ENCODE results near the gene CHAT.

Gene CHAT

GRCh38 chr10:49654036-49654693 is 40.3 kb downstream of the CHAT start:
- H3K36me3 ChIP-seq (ENCODE audit: control insufficient read depth, insufficient read depth, low read length), result no peaks in the 10 kb centered on the region
- H3K27me3 ChIP-seq (ENCODE audit: control insufficient read depth, insufficient read depth, low read length), result no peaks in the 10 kb centered on the region
- H3K4me1 ChIP-seq (ENCODE audit: control insufficient read depth, insufficient read depth, low read length), result no peaks in the 10 kb centered on the region
- no peak overlapping the region for H3K4me3 ChIP-seq (ENCODE audit: low read length)
- no peak overlapping the region for H3K27ac ChIP-seq (ENCODE audit: low read depth, low read length)
- H3K9ac ChIP-seq (ENCODE audit: low read length), result no peak overlapping the region

DNA sequence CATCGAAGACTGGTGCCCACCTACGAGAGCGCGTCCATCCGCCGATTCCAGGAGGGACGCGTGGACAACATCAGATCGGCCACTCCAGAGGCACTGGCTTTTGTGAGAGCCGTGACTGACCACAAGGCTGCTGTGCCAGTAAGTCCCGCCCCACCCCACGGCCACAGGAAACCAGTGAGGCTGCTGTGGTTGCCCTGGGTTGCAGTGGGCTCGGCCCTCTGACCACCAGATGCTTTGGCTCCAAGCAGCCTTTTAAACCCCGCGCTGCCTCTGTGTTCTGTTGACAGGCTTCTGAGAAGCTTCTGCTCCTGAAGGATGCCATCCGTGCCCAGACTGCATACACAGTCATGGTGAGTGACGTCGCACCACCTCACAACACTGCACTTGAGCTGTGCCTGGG is 41.3 kb downstream of the CHAT start:
- Histone ChIP-seq H3K27ac (ENCODE audit: low read depth, low read length) (no peak overlapping the region), H3K4me3 (ENCODE audit: low read length) (no peak overlapping the region), H3K27me3 (ENCODE audit: control insufficient read depth, insufficient read depth, low read length) (no peaks in the 10 kb centered on the region), H3K36me3 (ENCODE audit: control insufficient read depth, insufficient read depth, low read length) (no peaks in the 10 kb centered on the region), H3K9ac (ENCODE audit: low read length) (no peak overlapping the region), H3K4me1 (ENCODE audit: control insufficient read depth, insufficient read depth, low read length) (no peaks in the 10 kb centered on the region)

DNA sequence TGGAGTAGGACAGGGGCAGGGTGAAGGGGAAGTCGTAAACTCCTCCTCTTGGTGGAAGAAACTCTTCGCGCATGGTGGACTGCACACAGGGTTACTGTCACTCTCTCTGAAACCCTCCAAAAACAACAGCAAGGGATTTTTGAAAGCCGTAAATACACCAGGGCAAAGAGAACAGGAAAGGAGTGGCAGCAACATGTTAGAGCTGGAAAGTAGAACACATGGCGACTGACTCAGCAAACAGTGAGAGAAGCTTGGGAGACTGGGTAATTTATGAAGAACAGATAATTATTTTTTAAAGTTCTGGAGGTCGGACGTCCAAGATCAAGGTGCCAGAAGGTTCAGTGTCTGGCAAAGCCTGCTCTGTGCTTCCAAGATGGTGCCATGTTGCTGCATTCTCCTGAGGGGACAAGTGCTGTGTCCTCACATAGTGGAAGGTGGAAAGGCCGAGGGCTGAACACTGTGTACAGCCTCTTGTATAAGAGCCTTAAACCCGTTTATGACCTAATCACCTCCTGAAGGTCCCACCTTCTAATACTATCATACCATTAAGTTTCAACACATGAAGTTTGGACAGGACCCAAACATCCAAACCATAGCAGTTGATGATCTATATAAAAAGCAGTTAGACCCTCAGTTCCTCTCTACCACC is 43.1 kb downstream of the CHAT start:
- no peaks in the 10 kb centered on the region for H3K27me3 ChIP-seq (ENCODE audit: control insufficient read depth, insufficient read depth, low read length)
- no peaks in the 10 kb centered on the region for H3K36me3 ChIP-seq (ENCODE audit: control insufficient read depth, insufficient read depth, low read length)
- no peaks in the 10 kb centered on the region for H3K4me1 ChIP-seq (ENCODE audit: control insufficient read depth, insufficient read depth, low read length)
- H3K4me3 ChIP-seq (ENCODE audit: low read length), result no peak overlapping the region
- no peak overlapping the region for H3K9ac ChIP-seq (ENCODE audit: low read length)
- no peak overlapping the region for H3K27ac ChIP-seq (ENCODE audit: low read depth, low read length)

DNA sequence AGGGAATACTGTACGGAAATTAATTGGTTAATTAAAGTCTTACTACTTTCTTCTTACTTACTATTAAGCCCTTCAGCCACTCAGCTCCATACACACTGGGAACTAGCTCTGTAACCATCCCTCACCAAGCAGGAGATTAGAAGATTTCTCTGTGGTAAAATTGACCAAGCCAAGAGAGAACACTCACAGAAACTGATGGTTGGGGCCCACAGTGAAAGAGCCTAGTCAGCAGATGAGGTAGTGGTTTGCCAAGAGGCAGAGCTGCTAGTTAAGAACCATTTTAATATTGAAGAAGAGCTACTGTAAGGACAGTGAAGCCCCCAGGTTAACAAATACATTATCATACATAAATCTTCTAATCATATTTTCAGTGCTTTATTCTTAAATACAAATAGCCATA is 43.8 kb downstream of the CHAT start:
- no peak overlapping the region for H3K27ac ChIP-seq (ENCODE audit: low read depth, low read length)
- H3K36me3 ChIP-seq (ENCODE audit: control insufficient read depth, insufficient read depth, low read length), result no peaks in the 10 kb centered on the region
- no peak overlapping the region for H3K4me3 ChIP-seq (ENCODE audit: low read length)
- no peaks in the 10 kb centered on the region for H3K27me3 ChIP-seq (ENCODE audit: control insufficient read depth, insufficient read depth, low read length)
- no peak overlapping the region for H3K9ac ChIP-seq (ENCODE audit: low read length)
- H3K4me1 ChIP-seq (ENCODE audit: control insufficient read depth, insufficient read depth, low read length), result no peaks in the 10 kb centered on the region

DNA sequence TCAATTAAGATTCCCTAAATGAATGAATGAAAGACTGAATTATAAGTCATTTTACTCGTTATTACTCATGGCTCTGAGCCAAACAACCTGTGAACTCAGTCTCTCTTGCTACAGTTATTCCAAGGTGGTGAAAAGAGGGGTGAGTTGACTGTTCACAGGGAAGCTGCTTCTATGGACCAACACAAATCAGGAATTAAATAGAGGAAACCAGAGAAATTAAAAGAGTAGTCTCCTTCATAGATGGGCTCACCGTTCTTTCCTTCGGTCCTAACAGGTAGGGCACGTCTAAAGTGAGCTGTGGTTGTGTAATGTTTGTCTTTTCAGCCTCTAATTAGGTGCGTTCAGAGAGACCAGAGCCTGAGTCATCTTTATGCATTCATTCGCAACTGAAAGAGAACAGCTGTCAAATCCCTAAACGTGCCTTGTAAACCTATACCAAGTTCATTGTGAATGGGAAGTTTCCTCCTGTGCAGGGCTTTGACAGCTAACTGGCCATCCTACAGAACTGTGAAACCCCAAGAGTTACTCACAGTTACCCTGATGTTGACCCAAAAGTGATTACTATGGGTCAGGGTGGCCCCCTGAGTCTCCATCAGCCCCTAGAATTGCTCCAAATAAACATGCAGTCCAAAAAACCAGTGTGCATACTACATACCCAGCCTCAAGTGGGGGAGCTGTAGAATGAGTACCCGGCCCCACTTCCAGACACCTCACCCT is 47.5 kb downstream of the CHAT start:
- Histone ChIP-seq H3K36me3 (ENCODE audit: control insufficient read depth, insufficient read depth, low read length) (no peaks in the 10 kb centered on the region), H3K9ac (ENCODE audit: low read length) (no peak overlapping the region), H3K4me1 (ENCODE audit: control insufficient read depth, insufficient read depth, low read length) (no peaks in the 10 kb centered on the region), H3K27me3 (ENCODE audit: control insufficient read depth, insufficient read depth, low read length) (no peaks in the 10 kb centered on the region), H3K27ac (ENCODE audit: low read depth, low read length) (no peak overlapping the region), H3K4me3 (ENCODE audit: low read length) (no peak overlapping the region)

- Histone ChIP-seq H3K36me3 (ENCODE audit: control insufficient read depth, insufficient read depth, low read length) (no peaks in the 10 kb centered on the region), H3K9ac (ENCODE audit: low read length) (no peak overlapping the region), H3K4me1 (ENCODE audit: control insufficient read depth, insufficient read depth, low read length) (no peaks in the 10 kb centered on the region), H3K27ac (ENCODE audit: low read depth, low read length) (no peak overlapping the region), H3K27me3 (ENCODE audit: control insufficient read depth, insufficient read depth, low read length) (no peaks in the 10 kb centered on the region), H3K4me3 (ENCODE audit: low read length) (no peak overlapping the region)
These were observed 48.5 kb downstream of the CHAT start for GRCh38 chr10:49662169-49662830.

DNA sequence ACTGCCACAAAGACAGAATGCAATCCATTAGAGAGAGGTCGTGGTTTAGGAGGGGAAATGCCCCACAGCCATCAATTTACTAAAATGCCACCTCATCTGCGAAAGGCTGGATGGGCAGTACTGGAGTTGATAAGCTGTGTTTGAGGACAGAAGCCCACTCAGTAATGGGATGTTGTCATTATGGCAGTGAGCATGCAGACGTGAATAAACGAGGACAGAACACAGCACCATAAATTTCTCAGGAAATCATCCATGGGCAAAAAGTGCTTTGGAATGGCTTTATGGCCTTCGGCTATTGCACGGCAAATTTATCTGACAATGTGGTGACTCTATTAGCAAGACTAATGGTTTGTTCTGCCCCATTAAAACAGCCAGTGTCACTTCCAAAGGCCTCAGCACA is 49.8 kb downstream of the CHAT start:
- Histone ChIP-seq H3K4me3 (ENCODE audit: low read length) (no peak overlapping the region), H3K4me1 (ENCODE audit: control insufficient read depth, insufficient read depth, low read length) (no peaks in the 10 kb centered on the region), H3K27ac (ENCODE audit: low read depth, low read length) (no peak overlapping the region), H3K36me3 (ENCODE audit: control insufficient read depth, insufficient read depth, low read length) (no peaks in the 10 kb centered on the region), H3K9ac (ENCODE audit: low read length) (no peak overlapping the region), H3K27me3 (ENCODE audit: control insufficient read depth, insufficient read depth, low read length) (no peaks in the 10 kb centered on the region)

- Histone ChIP-seq H3K36me3 (ENCODE audit: control insufficient read depth, insufficient read depth, low read length) (no peaks in the 10 kb centered on the region), H3K27me3 (ENCODE audit: control insufficient read depth, insufficient read depth, low read length) (no peaks in the 10 kb centered on the region), H3K9ac (ENCODE audit: low read length) (no peak overlapping the region), H3K4me3 (ENCODE audit: low read length) (no peak overlapping the region), H3K4me1 (ENCODE audit: control insufficient read depth, insufficient read depth, low read length) (no peaks in the 10 kb centered on the region), H3K27ac (ENCODE audit: low read depth, low read length) (no peak overlapping the region)
These were observed 50.4 kb downstream of the CHAT start for GRCh38 chr10:49664006-49664841.

- Histone ChIP-seq H3K9ac (ENCODE audit: low read length) (no peak overlapping the region), H3K4me3 (ENCODE audit: low read length) (no peak overlapping the region), H3K27ac (ENCODE audit: low read depth, low read length) (no peak overlapping the region), H3K36me3 (ENCODE audit: control insufficient read depth, insufficient read depth, low read length) (no peaks in the 10 kb centered on the region), H3K4me1 (ENCODE audit: control insufficient read depth, insufficient read depth, low read length) (no peaks in the 10 kb centered on the region), H3K27me3 (ENCODE audit: control insufficient read depth, insufficient read depth, low read length) (no peaks in the 10 kb centered on the region)
These were observed 51.1 kb downstream of the CHAT start for GRCh38 chr10:49664842-49665355.

- Histone ChIP-seq H3K36me3 (ENCODE audit: control insufficient read depth, insufficient read depth, low read length) (no peaks in the 10 kb centered on the region), H3K4me3 (ENCODE audit: low read length) (no peak overlapping the region), H3K27ac (ENCODE audit: low read depth, low read length) (no peak overlapping the region), H3K9ac (ENCODE audit: low read length) (no peak overlapping the region), H3K4me1 (ENCODE audit: control insufficient read depth, insufficient read depth, low read length) (no peaks in the 10 kb centered on the region), H3K27me3 (ENCODE audit: control insufficient read depth, insufficient read depth, low read length) (no peaks in the 10 kb centered on the region)
These were observed 52.3 kb downstream of the CHAT start for GRCh38 chr10:49666054-49666615.

GRCh38 chr10:49666685-49667084 is 52.8 kb downstream of the CHAT start:
- no peaks in the 10 kb centered on the region for H3K36me3 ChIP-seq (ENCODE audit: control insufficient read depth, insufficient read depth, low read length)
- H3K27me3 ChIP-seq (ENCODE audit: control insufficient read depth, insufficient read depth, low read length), result no peaks in the 10 kb centered on the region
- no peak overlapping the region for H3K27ac ChIP-seq (ENCODE audit: low read depth, low read length)
- no peak overlapping the region for H3K4me3 ChIP-seq (ENCODE audit: low read length)
- no peaks in the 10 kb centered on the region for H3K4me1 ChIP-seq (ENCODE audit: control insufficient read depth, insufficient read depth, low read length)
- H3K9ac ChIP-seq (ENCODE audit: low read length), result no peak overlapping the region
